ENCODE measurements around the gene SH3YL1. TPM values are rescaled to one million over a fixed set of nuclear protein-coding genes. Genes with fewer than 3 reads are reported as not detected.

The SH3YL1 gene
- 10 to 100 TPM; 19.6 to 21.0 TPM for total RNA-seq

DNA sequence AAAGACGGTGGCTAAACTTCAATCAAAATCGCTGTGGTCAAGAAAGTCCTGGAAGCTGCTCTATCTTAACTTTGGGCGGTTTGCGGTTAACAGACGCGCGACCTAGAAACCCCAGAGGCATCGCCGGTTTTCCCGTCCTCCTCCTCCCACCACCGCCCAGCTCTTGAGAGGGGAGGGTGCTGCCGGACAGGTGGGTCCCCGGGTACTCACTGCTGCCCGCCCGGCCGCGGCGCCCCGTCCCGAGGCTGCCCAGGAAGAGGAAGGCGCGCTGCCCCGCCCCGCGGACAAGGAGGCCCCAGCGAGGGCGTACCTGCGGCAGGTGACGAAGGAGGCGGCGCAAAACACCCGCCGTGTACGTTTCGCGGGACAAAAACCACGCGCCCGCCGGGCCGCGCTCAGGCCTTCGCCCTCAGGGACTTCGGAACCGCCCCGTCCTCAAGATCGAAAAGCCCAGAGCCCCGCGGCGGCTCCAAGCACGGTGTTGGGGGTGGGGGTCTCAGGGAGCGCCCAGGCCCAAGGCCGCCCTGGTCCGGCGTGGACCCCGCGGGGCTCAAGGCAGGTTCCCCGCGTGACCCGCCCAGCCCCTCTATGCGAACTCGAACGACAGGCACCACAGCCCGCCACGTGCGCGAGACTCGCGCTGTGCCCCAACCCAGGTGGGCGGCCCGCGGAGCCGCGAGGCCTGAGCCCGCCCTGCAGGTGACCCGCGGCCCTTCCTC is at the start of gene SH3YL1:
SH3YL1 (minus strand) TSS at position 259 of the 719 bp plus-strand sequence; CDS start at position 211, 48 bp downstream.
- ChIA-PET CTCF (no interaction called here), POLR2A (no interaction called here)
- peaks cover 32% of the 10 kb centered on the region for H3K4me1 Mint-ChIP-seq
- peak within 1 kb of the TSS; percentile 88 for H3K4me3 Mint-ChIP-seq
- H3K36me3 Mint-ChIP-seq (ENCODE audit: low read depth), result peaks cover 13% of the 10 kb centered on the region
- H3K9me3 Mint-ChIP-seq, result no peaks in the 10 kb centered on the region
- H3K27me3 Mint-ChIP-seq, result no peaks in the 10 kb centered on the region
- peak within 1 kb of the TSS; percentile 93 for H3K27ac Mint-ChIP-seq
- peak; percentile 59 for DNase-seq

GRCh38 chr2:310994-311393 is 47.2 kb upstream of the SH3YL1 start:
- POLR2A ChIA-PET, result no interaction called here
- Mint-ChIP-seq H3K4me3 (no peak overlapping the region), H3K27me3 (peaks cover 1% of the 10 kb centered on the region), H3K9me3 (no peaks in the 10 kb centered on the region), H3K4me1 (no peaks in the 10 kb centered on the region), H3K36me3 (ENCODE audit: low read depth) (no peaks in the 10 kb centered on the region), H3K27ac (no peak overlapping the region)
- DNase-seq, result no peak
- CTCF ChIA-PET, result no interaction called here

GRCh38 chr2:309954-310510 is 46.2 kb upstream of the SH3YL1 start:
- Mint-ChIP-seq H3K36me3 (ENCODE audit: low read depth) (no peaks in the 10 kb centered on the region), H3K4me1 (no peaks in the 10 kb centered on the region), H3K27me3 (peaks cover 1% of the 10 kb centered on the region), H3K9me3 (no peaks in the 10 kb centered on the region), H3K4me3 (no peak overlapping the region), H3K27ac (no peak overlapping the region)
- ChIA-PET CTCF (interaction anchor here (0.8 kb wide), 1 partner anchor 10 kb away, joined by 4 read pairs; no protein-coding TSS in a partner anchor), POLR2A (no interaction called here)
- no peak for DNase-seq

DNA sequence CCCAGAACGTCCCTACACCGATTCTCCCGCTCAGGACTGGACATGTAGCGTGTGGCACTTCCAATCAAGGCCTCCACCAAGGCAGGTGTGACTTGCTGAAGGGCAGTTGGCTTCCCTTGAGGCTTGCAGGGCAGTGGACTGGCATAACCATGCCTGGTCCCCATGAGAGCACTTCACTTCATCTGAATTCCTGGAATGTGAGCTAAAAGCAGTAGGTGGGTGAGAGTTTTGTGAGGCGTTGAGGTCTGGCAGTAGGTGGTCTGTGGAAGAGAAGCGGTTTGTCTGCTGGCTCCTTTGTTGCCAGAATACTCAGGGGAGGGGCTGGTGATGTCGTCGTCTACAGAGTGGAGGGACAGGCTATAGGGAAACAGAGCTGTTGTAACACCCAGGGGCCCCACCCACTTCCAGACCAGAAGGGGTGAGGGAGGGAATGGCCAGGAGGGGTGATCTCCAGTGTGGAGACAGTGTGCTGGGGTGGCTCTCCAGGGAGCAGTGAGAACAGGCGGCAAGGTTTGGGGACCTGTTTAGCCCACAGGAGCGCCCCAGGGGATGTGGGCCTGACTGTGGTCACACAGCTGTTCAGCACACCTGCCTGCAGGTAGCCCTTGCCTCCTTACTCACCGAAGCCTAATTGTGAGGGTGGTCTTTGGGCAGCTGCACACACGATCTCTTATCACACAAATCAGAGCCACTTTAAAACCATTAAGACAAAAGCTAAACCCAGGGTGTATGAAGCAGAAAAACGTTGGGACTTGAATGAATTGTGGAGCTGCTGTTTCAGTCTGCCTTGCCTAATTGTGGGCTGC is 45.5 kb upstream of the SH3YL1 start:
- Mint-ChIP-seq H3K27ac (no peak overlapping the region), H3K27me3 (peaks cover 1% of the 10 kb centered on the region), H3K36me3 (ENCODE audit: low read depth) (no peaks in the 10 kb centered on the region), H3K9me3 (no peaks in the 10 kb centered on the region), H3K4me3 (no peak overlapping the region), H3K4me1 (no peaks in the 10 kb centered on the region)
- ChIA-PET POLR2A (no interaction called here), CTCF (interaction anchor here (0.6 to 0.8 kb wide), 2 partner anchors 10 to 308 kb away, joined by 3 to 4 read pairs; no protein-coding TSS in a partner anchor)
- DNase-seq, result no peak

- DNase-seq, result no peak
- Mint-ChIP-seq H3K27ac (no peak overlapping the region), H3K27me3 (peaks cover 2% of the 10 kb centered on the region)
Observed at GRCh38 chr2:305366-305765, 41.5 kb upstream of the SH3YL1 start.

DNA sequence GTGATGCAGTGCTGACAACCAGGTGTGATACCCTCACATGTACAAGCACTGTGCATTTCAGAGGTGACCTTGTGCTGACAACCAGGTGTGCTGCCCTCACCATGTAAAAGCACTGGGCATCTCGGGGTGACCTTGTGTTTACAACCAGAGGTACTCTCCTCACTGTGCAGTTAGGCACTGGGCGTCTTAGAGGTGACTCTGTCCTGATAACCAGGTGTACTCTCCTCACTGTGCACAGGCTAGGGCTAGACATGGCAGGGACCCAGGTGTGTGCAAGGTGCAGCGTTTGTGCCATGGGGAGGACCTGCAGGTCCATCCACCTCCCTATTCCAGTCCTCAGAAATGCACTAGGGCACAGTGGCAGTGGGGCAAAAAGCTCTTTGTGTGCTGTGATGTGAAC is 32.5 kb upstream of the SH3YL1 start:
- Mint-ChIP-seq H3K27ac (no peak overlapping the region), H3K4me1 (no peaks in the 10 kb centered on the region), H3K9me3 (peaks cover 2% of the 10 kb centered on the region), H3K27me3 (peaks cover 32% of the 10 kb centered on the region), H3K36me3 (ENCODE audit: low read depth) (peaks cover 2% of the 10 kb centered on the region), H3K4me3 (no peak overlapping the region)
- no peak for DNase-seq
- POLR2A ChIA-PET, result no interaction called here
- CTCF ChIA-PET, result no interaction called here

More at GRCh38 chr2:305366-305765, 41.5 kb upstream of the SH3YL1 start:
- H3K4me3 Mint-ChIP-seq, result no peak overlapping the region
- no peaks in the 10 kb centered on the region for H3K9me3 Mint-ChIP-seq
- CTCF ChIA-PET, result interaction anchor here (1.1 kb wide), 1 partner anchor 11 kb away, joined by 3 read pairs; no protein-coding TSS in a partner anchor
- POLR2A ChIA-PET, result no interaction called here
- H3K4me1 Mint-ChIP-seq, result no peaks in the 10 kb centered on the region
- no peaks in the 10 kb centered on the region for H3K36me3 Mint-ChIP-seq (ENCODE audit: low read depth)

DNA sequence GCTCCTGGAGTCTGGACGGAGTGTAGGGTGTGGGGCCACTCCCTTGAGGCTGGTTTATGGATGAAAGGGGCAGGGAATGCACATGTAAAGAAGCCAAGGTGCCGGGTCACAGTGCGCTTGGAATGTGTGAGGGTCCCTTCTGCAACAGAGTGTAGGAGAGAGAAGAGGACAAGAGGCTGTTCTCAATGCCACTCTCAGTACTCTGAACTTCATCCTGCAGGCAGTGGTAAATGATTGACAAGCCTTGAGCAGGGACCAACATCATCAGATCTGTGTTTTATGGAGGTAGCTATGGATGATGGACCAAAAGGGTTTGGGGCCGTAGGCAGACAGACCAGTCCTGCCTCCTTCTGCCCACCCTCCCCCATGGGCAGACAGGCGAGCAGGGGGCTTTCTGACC is 31.3 kb upstream of the SH3YL1 start:
- ChIA-PET POLR2A (no interaction called here), CTCF (no interaction called here)
- Mint-ChIP-seq H3K4me3 (no peak overlapping the region), H3K4me1 (no peaks in the 10 kb centered on the region), H3K36me3 (ENCODE audit: low read depth) (peaks cover 2% of the 10 kb centered on the region), H3K27ac (no peak overlapping the region), H3K9me3 (peaks cover 2% of the 10 kb centered on the region), H3K27me3 (peaks cover 41% of the 10 kb centered on the region)
- no peak for DNase-seq

GRCh38 chr2:290090-290722 is 26.4 kb upstream of the SH3YL1 start:
- Mint-ChIP-seq H3K27ac (no peak overlapping the region), H3K36me3 (ENCODE audit: low read depth) (no peaks in the 10 kb centered on the region), H3K4me3 (peak overlapping the region; percentile 52), H3K4me1 (peaks cover 5% of the 10 kb centered on the region), H3K9me3 (no peaks in the 10 kb centered on the region), H3K27me3 (peaks cover 46% of the 10 kb centered on the region)
- ChIA-PET POLR2A (no interaction called here), CTCF (interaction anchor here (0.8 to 1.7 kb wide), 6 partner anchors 9 to 278 kb away, joined by 3 to 5 read pairs (median 3); no protein-coding TSS in a partner anchor)
- peak; percentile 42 for DNase-seq

DNA sequence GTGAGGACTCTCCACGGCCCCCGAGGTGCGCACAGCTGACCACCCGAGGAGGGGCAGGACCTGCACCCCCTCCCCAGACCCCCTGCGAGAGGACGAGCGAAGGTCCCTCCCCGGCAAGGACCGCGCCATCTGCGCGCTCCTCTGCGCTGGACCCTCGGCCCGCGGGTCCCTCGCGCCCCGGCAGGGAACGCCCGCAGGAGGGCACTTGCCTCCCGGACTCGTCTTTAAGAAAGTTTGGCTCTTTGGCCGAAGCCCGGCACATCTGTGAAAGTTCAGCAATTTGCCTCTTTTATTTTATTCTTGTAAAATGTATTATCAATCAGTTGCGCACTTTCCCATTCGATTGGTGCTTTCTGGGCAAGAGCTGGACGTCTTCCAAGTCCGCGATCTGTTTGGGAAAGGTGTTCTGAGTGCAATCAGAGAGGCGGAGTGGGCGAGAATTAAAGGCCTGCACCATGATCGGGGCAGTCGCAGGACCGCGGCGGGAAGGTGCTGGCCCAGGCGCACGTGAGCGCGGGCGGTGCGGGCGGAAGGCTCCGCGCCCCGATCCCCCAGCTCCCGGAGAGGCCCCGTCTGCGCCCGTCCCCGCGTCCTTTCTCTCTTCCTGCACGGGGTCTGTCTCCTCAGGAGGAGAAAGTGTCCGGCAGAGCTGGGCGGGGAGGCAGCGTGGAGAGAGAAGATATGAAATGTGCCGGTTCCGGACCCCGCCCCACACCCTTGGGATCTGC is 25.7 kb upstream of the SH3YL1 start:
- CTCF ChIA-PET, result interaction anchor here (0.8 to 1.7 kb wide), 6 partner anchors 9 to 278 kb away, joined by 3 to 5 read pairs (median 3); no protein-coding TSS in a partner anchor
- POLR2A ChIA-PET, result no interaction called here
- H3K4me3 Mint-ChIP-seq, result peak overlapping the region; percentile 52
- H3K4me1 Mint-ChIP-seq, result peaks cover 5% of the 10 kb centered on the region
- H3K36me3 Mint-ChIP-seq (ENCODE audit: low read depth), result no peaks in the 10 kb centered on the region
- no peaks in the 10 kb centered on the region for H3K9me3 Mint-ChIP-seq
- DNase-seq, result no peak
- no peak overlapping the region for H3K27ac Mint-ChIP-seq
- H3K27me3 Mint-ChIP-seq, result peaks cover 50% of the 10 kb centered on the region

GRCh38 chr2:288758-289361 is 25.0 kb upstream of the SH3YL1 start:
- no peak for DNase-seq
- H3K36me3 Mint-ChIP-seq (ENCODE audit: low read depth), result no peaks in the 10 kb centered on the region
- no peaks in the 10 kb centered on the region for H3K9me3 Mint-ChIP-seq
- peaks cover 50% of the 10 kb centered on the region for H3K27me3 Mint-ChIP-seq
- no peak overlapping the region for H3K27ac Mint-ChIP-seq
- H3K4me3 Mint-ChIP-seq, result peak overlapping the region; percentile 22
- POLR2A ChIA-PET, result no interaction called here
- H3K4me1 Mint-ChIP-seq, result peaks cover 5% of the 10 kb centered on the region
- CTCF ChIA-PET, result interaction anchor here (1.7 kb wide), 1 partner anchor 27 kb away, joined by 5 read pairs; no protein-coding TSS in a partner anchor

GRCh38 chr2:287911-288757 is 24.3 kb upstream of the SH3YL1 start, which contains the start of gene ALKAL2:
ALKAL2 (minus strand) TSS chr2:288091; CDS start chr2:287835, 256 bp downstream.
- CTCF ChIA-PET, result no interaction called here
- no peak within 1 kb of the TSS for H3K27ac Mint-ChIP-seq
- H3K9me3 Mint-ChIP-seq, result no peaks in the 10 kb centered on the region
- peaks cover 50% of the 10 kb centered on the region for H3K27me3 Mint-ChIP-seq
- no peak for DNase-seq
- H3K36me3 Mint-ChIP-seq (ENCODE audit: low read depth), result no peaks in the 10 kb centered on the region
- no peak within 1 kb of the TSS for H3K4me3 Mint-ChIP-seq
- POLR2A ChIA-PET, result no interaction called here
- H3K4me1 Mint-ChIP-seq, result peaks cover 5% of the 10 kb centered on the region

Data from activated CD4-positive, alpha-beta T cell treated with anti-CD3 and anti-CD28 coated beads, Interleukin-2, amount 10 ng/mL, durations not matched to agents 7 days and 5 days (primary cell).